HepG2 (cell line): Measurements from ENCODE around the gene RPUSD4. TPM values are rescaled to one million over a fixed set of nuclear protein-coding genes. Genes with fewer than 3 reads are reported as not detected.

Experiments
- FOXO1 ChIP-seq: sonication (generic); formaldehyde crosslinking; IDR thresholded peaks from 2 replicates; pipeline ENCODE4 v1.4.0; 2020; ENCODE audit warnings: missing genetic modification reagents
- GTF3A ChIP-seq: sonication (generic); formaldehyde crosslinking; conservative IDR thresholded peaks from 2 replicates; pipeline ENCODE4 v1.4.0; 2020; ENCODE audit warnings: mild to moderate bottlenecking, missing genetic modification reagents
- NR2F1 ChIP-seq, 2 experiments: fragments of 450-650 bp in 1 of 2; formaldehyde crosslinking in 1 of 2; IDR thresholded peaks; 2 replicates each; pipeline versions ENCODE4 v1.5.0 to v1.6.1; 2016 to 2020; ENCODE audit warnings: mild to moderate bottlenecking in 1 of 2, missing compliant biosample characterization in 1 of 2, missing genetic modification reagents in 1 of 2, moderate library complexity in 1 of 2
- POGZ ChIP-seq: sonication (generic); formaldehyde crosslinking; IDR thresholded peaks from 2 replicates; pipeline ENCODE4 v1.4.0; 2020; ENCODE audit warnings: mild to moderate bottlenecking, missing genetic modification reagents
- RXRA ChIP-seq: sonication (generic); formaldehyde crosslinking; IDR thresholded peaks from 2 replicates; pipeline ENCODE4 v1.5.1; 2020; ENCODE audit warnings: missing genetic modification reagents
- SAP130 ChIP-seq: IDR thresholded peaks from 2 replicates; pipeline ENCODE4 v1.6.1; 2016; ENCODE audit warnings: low read depth
- ZNF251 ChIP-seq: sonication (generic); formaldehyde crosslinking; IDR thresholded peaks from 2 replicates; pipeline ENCODE4 v1.9.0; 2021; ENCODE audit warnings: mild to moderate bottlenecking, missing genetic modification reagents
- ZNF256 ChIP-seq: sonication (generic); formaldehyde crosslinking; conservative IDR thresholded peaks from 2 replicates; pipeline ENCODE4 v1.4.0; 2020; ENCODE audit warnings: missing genetic modification reagents
- ZNF33B ChIP-seq: sonication (generic); formaldehyde crosslinking; IDR thresholded peaks from 2 replicates; pipeline ENCODE4 v1.5.1; 2020; ENCODE audit warnings: mild to moderate bottlenecking, missing genetic modification reagents
- ZNF782 ChIP-seq: sonication (generic); formaldehyde crosslinking; IDR thresholded peaks from 2 replicates; pipeline ENCODE4 v1.4.0; 2020; ENCODE audit warnings: missing genetic modification reagents, mild to moderate bottlenecking, borderline replicate concordance
- polyA plus RNA-seq, 8 experiments: library from polyadenylated mRNA; depleted of rRNA in 3 of 8; stranded (reverse) in 7 of 8; unstranded in 1 of 8; fragments of >200 nt; fragmentation: Illumina TruSeq in 4 of 8; extraction: Trizol in 4 of 8; gene quantifications; 2 replicates each; pipeline versions ENCODE4 v1.2.1 to v1.2.3, GENCODE V29; 2011 to 2016; ENCODE audit warnings: low read depth in 4 of 8, missing spikeins in 1 of 8, mixed read lengths in 1 of 8; ENCODE audit not compliant: insufficient read depth in 1 of 8
- total RNA-seq, 5 experiments: library from RNA; depleted of rRNA; stranded (reverse); fragments of >200 nt; fragmentation: Illumina TruSeq; extraction: Trizol; gene quantifications; 2 replicates each; pipeline ENCODE4 v1.2.3, GENCODE V29; 2016; ENCODE audit warnings: low read depth in 1 of 5
- TF ChIP-seq, protein P1 (sequence below): sonication (generic); formaldehyde crosslinking; IDR thresholded peaks from 2 replicates; pipeline ENCODE4 v1.4.0; 2020; ENCODE audit warnings: mild to moderate bottlenecking, missing genetic modification reagents
- TF ChIP-seq, protein P2 (sequence below): sonication (generic); formaldehyde crosslinking; IDR thresholded peaks from 2 replicates; pipeline ENCODE4 v1.5.0; 2020; ENCODE audit warnings: mild to moderate bottlenecking, missing genetic modification reagents
- TF ChIP-seq, protein P3 (sequence below): sonication (generic); formaldehyde crosslinking; IDR thresholded peaks from 2 replicates; pipeline ENCODE4 v1.4.0; 2020; ENCODE audit warnings: missing genetic modification reagents
- TF ChIP-seq, protein P4 (sequence below): IDR thresholded peaks from 2 replicates; pipeline ENCODE4 v1.6.1; 2016; ENCODE audit warnings: low read depth, control low read depth

RPUSD4 gene
- total and polyA plus RNA-seq, 2 of the 13 experiments (the other 11 are each of a cell fraction or from before 2014, with no cell fraction given), result 45.0 to 52.9 TPM

DNA sequence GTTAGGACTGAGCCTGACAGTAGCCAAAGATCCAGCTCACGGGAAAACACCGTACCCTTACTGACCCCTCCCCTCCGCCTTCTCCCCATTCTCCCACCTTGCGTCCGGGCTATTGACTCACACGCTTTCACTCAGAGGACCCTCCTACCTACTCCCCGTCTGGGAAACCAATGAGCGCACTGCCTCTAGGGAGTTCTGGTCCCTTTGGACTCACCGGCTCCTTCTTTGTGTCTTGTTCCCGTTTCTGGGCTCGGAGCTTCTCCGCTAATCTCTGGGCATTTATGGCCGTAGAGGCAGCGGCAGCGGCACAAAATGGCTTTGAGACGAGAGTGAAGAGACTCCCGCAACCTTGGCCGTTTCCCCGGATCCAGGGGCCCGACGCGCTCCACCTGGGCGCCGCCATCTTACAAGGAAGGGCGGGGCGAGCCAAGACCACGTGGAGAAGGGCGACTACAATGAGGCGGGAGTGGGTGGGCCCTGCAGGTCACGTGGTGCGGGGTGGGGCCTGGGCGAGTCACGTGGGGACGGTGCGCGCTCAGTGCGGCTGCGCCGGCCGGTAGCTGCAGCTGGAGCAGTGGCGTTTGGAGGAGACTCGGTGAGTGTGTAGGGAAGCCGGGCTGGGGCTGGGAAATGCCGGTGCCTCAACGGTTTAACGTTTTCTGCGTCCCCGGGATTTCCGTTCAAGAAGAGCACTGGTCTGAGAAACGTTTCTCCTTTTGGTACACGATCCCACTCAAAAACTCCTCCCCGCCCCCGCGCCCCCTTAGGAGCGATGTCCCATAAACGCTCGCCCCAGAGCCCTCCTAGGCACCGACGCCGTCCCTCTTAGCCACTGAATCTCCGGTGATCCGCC is at the start of gene RPUSD4, which contains the start of gene FAM118B (continued):
- TF ChIP-seq, protein P1, sequence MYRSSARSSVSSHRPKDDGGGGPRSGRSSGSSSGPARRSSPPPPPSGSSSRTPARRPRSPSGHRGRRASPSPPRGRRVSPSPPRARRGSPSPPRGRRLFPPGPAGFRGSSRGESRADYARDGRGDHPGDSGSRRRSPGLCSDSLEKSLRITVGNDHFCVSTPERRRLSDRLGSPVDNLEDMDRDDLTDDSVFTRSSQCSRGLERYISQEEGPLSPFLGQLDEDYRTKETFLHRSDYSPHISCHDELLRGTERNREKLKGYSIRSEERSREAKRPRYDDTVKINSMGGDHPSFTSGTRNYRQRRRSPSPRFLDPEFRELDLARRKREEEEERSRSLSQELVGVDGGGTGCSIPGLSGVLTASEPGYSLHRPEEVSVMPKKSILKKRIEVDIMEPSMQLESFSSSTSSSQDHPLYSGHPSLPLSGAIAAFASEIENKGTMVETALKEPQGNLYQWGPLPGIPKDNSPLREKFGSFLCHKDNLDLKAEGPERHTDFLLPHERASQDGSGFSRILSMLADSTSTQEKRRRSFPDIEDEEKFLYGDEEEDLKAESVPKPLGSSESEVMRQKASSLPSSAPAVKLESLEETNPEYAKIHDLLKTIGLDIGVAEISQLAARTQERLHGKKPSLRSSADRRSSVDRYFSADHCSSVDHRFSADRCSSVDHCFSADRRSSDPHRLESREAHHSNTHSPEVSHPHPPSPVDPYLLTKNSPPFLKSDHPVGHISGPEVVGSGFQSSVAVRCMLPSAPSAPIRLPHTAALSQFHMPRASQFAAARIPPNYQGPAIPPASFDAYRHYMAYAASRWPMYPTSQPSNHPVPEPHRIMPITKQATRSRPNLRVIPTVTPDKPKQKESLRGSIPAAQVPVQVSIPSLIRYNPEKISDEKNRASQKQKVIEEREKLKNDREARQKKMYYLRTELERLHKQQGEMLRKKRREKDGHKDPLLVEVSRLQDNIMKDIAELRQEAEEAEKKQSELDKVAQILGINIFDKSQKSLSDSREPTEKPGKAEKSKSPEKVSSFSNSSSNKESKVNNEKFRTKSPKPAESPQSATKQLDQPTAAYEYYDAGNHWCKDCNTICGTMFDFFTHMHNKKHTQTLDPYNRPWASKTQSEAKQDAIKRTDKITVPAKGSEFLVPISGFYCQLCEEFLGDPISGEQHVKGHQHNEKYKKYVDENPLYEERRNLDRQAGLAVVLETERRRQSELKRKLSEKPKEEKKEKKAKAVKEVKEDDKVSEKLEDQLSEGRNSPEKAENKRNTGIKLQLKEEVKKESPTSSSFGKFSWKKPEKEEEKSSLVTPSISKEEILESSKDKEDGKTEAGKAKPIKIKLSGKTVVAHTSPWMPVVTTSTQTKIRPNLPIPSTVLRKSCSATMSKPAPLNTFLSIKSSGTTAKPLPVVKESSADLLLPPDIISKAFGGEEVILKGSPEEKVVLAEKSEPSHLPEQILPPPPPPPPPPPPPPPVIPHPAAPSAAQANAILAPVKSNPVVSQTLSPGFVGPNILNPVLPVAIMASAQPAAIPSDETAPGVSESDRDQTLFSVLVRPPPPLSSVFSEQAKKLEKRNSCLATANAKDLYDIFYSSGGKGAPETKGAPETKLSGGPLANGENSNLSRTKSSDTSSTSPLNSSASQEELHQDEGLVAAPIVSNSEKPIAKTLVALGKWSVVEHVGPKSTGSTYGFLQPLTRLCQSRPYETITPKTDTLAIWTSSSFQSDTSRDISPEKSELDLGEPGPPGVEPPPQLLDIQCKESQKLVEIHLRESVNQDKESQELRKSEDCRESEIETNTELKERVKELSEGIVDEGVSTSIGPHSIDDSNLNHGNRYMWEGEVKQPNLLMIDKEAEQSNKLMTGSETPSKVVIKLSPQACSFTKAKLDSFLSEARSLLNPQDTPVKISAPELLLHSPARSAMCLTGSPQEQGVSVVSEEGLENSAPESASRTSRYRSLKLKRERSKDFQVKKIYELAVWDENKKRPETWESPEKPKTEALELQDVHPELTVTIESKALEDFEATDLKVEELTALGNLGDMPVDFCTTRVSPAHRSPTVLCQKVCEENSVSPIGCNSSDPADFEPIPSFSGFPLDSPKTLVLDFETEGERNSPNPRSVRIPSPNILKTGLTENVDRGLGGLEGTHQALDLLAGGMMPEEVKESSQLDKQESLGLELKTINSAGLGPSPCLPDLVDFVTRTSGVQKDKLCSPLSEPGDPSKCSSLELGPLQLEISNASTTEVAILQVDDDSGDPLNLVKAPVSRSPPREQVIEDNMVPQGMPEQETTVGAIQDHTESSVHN, result no peak
- no peak for TF ChIP-seq ZNF256
- TF ChIP-seq POGZ, result peak; percentile 90; the same call in 1 of the 2 replicates
- TF ChIP-seq, protein P2, sequence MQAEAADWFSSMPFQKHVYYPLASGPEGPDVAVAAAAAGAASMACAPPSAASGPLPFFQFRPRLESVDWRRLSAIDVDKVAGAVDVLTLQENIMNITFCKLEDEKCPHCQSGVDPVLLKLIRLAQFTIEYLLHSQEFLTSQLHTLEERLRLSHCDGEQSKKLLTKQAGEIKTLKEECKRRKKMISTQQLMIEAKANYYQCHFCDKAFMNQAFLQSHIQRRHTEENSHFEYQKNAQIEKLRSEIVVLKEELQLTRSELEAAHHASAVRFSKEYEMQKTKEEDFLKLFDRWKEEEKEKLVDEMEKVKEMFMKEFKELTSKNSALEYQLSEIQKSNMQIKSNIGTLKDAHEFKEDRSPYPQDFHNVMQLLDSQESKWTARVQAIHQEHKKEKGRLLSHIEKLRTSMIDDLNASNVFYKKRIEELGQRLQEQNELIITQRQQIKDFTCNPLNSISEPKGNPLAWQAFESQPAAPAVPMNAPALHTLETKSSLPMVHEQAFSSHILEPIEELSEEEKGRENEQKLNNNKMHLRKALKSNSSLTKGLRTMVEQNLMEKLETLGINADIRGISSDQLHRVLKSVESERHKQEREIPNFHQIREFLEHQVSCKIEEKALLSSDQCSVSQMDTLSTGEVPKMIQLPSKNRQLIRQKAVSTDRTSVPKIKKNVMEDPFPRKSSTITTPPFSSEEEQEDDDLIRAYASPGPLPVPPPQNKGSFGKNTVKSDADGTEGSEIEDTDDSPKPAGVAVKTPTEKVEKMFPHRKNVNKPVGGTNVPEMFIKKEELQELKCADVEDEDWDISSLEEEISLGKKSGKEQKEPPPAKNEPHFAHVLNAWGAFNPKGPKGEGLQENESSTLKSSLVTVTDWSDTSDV (CRISPR knock-in tag), result peak; percentile 53; the same call in 1 of the 2 replicates
- no peak for TF ChIP-seq ZNF251 (CRISPR knock-in tag)
- TF ChIP-seq NR2F1 (CRISPR knock-in tag; IDR thresholded peaks at IDR 0.05), result no peak
- TF ChIP-seq RXRA, result peak; percentile 45; the same call in 1 of the 2 replicates
- peak; percentile 14; the same call in 1 of the 2 replicates for TF ChIP-seq ZNF782
- peak; percentile 99 for TF ChIP-seq SAP130 (CRISPR knock-in tag)
- 0 out of 2 replicates have a peak, but pooled peaks have one; percentile 36 for TF ChIP-seq FOXO1 (CRISPR knock-in tag)
- TF ChIP-seq ZNF33B (CRISPR knock-in tag), result peak; percentile 34; the same call in 1 of the 2 replicates
- TF ChIP-seq, protein P3, sequence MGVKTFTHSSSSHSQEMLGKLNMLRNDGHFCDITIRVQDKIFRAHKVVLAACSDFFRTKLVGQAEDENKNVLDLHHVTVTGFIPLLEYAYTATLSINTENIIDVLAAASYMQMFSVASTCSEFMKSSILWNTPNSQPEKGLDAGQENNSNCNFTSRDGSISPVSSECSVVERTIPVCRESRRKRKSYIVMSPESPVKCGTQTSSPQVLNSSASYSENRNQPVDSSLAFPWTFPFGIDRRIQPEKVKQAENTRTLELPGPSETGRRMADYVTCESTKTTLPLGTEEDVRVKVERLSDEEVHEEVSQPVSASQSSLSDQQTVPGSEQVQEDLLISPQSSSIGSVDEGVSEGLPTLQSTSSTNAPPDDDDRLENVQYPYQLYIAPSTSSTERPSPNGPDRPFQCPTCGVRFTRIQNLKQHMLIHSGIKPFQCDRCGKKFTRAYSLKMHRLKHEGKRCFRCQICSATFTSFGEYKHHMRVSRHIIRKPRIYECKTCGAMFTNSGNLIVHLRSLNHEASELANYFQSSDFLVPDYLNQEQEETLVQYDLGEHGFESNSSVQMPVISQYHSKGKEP, result 0 out of 2 replicates have a peak, but pooled peaks have one; percentile 23
- TF ChIP-seq, protein P4, sequence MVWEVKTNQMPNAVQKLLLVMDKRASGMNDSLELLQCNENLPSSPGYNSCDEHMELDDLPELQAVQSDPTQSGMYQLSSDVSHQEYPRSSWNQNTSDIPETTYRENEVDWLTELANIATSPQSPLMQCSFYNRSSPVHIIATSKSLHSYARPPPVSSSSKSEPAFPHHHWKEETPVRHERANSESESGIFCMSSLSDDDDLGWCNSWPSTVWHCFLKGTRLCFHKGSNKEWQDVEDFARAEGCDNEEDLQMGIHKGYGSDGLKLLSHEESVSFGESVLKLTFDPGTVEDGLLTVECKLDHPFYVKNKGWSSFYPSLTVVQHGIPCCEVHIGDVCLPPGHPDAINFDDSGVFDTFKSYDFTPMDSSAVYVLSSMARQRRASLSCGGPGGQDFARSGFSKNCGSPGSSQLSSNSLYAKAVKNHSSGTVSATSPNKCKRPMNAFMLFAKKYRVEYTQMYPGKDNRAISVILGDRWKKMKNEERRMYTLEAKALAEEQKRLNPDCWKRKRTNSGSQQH (CRISPR knock-in tag), result peak; percentile 85
- TF ChIP-seq GTF3A, result 0 out of 2 replicates have a peak, but pooled peaks have one; percentile 87
